Measurements from ENCODE around the gene LRIF1. TPM values are rescaled to one million over a fixed set of nuclear protein-coding genes. Genes with fewer than 3 reads are reported as not detected.

Gene LRIF1
- total and polyA plus RNA-seq, 10 of the 15 experiments (the other 5 are each of a cell fraction or from before 2014, with no cell fraction given) = 9.7 to 20.3 (median 15.8) TPM

DNA sequence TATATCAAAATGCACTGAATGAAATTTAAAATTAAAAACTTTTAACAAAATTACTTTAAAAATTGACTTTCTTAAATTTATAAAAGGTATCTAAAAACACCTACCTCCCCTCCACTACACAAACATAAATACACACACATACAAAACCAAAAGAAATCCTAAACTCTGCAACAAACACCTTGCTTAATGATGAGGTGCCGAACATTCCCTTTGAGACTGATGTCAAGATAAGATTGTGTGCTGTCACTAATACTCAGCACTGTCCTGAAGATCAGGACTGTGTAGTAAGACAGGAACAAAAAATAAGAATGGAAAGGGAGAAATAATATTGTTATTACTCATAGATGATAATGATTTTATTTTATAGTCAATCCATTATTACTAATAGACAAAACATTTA is 45.7 kb downstream of the LRIF1 start (continued):
- TF ChIP-seq ZNF274 (IDR thresholded peaks at IDR 0.05; ENCODE audit: insufficient read depth, insufficient read length) (no peak), BHLHE40 (IDR thresholded peaks at IDR 0.05; ENCODE audit: borderline replicate concordance in 1 of 2, low read depth in 2 of 2, low read length in 1 of 2) (no peak), TARDBP (IDR thresholded peaks at IDR 0.05; ENCODE audit: borderline replicate concordance) (no peak), NR2C2 (IDR thresholded peaks at IDR 0.05; ENCODE audit: borderline replicate concordance, control insufficient read depth, insufficient read length, low read depth) (no peak)
- TF ChIP-seq, protein P1, sequence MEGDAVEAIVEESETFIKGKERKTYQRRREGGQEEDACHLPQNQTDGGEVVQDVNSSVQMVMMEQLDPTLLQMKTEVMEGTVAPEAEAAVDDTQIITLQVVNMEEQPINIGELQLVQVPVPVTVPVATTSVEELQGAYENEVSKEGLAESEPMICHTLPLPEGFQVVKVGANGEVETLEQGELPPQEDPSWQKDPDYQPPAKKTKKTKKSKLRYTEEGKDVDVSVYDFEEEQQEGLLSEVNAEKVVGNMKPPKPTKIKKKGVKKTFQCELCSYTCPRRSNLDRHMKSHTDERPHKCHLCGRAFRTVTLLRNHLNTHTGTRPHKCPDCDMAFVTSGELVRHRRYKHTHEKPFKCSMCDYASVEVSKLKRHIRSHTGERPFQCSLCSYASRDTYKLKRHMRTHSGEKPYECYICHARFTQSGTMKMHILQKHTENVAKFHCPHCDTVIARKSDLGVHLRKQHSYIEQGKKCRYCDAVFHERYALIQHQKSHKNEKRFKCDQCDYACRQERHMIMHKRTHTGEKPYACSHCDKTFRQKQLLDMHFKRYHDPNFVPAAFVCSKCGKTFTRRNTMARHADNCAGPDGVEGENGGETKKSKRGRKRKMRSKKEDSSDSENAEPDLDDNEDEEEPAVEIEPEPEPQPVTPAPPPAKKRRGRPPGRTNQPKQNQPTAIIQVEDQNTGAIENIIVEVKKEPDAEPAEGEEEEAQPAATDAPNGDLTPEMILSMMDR (IDR thresholded peaks at IDR 0.05 in 2 of 3, conservative IDR thresholded peaks at IDR 0.05 in 1 of 3; ENCODE audit: control insufficient read depth in 2 of 3, extremely low read depth in 1 of 3, insufficient read depth in 1 of 3, low read depth in 3 of 3, low read length in 3 of 3) = no peak

DNA sequence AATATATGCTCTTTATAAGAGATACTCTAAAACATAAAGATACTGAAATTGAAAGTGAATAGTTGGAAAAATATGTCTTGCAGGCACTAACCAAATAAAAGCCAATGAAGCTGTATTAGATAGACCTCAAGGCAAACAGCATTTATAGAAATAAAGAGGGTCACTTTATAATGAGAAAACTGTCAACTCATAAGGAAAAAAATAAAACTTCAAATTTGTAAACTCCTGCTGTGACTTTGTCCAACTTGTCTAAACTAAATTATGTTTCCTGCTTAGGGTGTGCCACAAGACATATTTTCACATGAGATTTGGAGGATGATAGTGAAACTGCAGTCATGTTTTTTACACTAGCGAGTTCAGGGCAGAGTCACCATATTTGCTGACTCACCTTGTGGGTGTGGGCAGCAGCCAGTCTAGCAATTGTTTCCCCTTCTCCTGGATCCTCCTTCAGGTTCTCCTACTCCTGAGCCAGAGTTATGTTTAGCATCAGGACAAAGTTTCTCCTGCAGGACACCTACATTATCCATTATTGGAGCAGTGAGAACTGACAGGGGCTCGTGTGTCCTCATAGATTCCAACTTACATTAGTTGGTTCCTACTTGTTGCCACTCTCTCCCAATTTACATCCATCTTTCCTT is 46.9 kb downstream of the LRIF1 start:
- FAIRE-seq (peak; percentile 87), ATAC-seq (peak; percentile 93), DNase-seq (ENCODE audit: low read depth, low spot score) (no peak)
- H3K4me3 ChIP-seq = no peak overlapping the region
- WGBS (ENCODE audit: insufficient coverage, insufficient replicate concordance, low lambda C conversion rate, missing lambda C conversion rate) = 0% methylated on average over 2 of the region's 2 CpGs
- ChIA-PET SMC1A (ENCODE audit: uncharacterized antibody, unreplicated experiment) (interaction anchor here (1.2 to 1.6 kb wide), 2 partner anchors 12 to 44 kb away, joined by 3 to 4 read pairs; no protein-coding TSS in a partner anchor), CTCF (interaction anchor here (1.1 kb wide), 1 partner anchor 76 kb away, joined by 3 read pairs; no protein-coding TSS in a partner anchor), POLR2A (no interaction called here), RAD21 (ENCODE audit: unreplicated experiment) (interaction anchor here (0.6 to 1.1 kb wide), 2 partner anchors 45 to 78 kb away, joined by 3 to 4 read pairs; no protein-coding TSS in a partner anchor)
- peak overlapping the region; percentile 70 for H3K4me2 ChIP-seq (ENCODE audit: control insufficient read depth, insufficient read depth)
- H3K27me3 ChIP-seq (replicated peaks in 1 of 2; ENCODE audit: control insufficient read depth in 2 of 2, insufficient read depth in 2 of 2, low read length in 1 of 2) = no peaks in the 10 kb centered on the region
- no peaks in the 10 kb centered on the region for H3K36me3 ChIP-seq (ENCODE audit: control insufficient read depth in 2 of 2, insufficient read depth in 2 of 2, low read length in 1 of 2)
- H3K79me2 ChIP-seq (ENCODE audit: control insufficient read depth, insufficient read depth, low read length) = no peaks in the 10 kb centered on the region
- intact Hi-C loops (cut with micrococcal nuclease; ENCODE audit: unreplicated experiment) = no loop called here
- BruUV-seq (replicated peaks) = no TSS peak
- in situ Hi-C loops (cut with MboI) = no loop called here
- H2AFZ ChIP-seq (ENCODE audit: control insufficient read depth, low read depth, low read length) = peak overlapping the region; percentile 90
- 0 out of 2 replicates have a peak overlapping the region, but pooled peaks have one; percentile 10 for H3K9ac ChIP-seq (ENCODE audit: control insufficient read depth, insufficient read depth, low read length)
- peaks cover 5% of the 10 kb centered on the region; the same call in 1 of the 2 replicates for H3K4me1 ChIP-seq (ENCODE audit: control insufficient read depth, insufficient read depth, low read length)
- H4K20me1 ChIP-seq (ENCODE audit: control insufficient read depth, insufficient read depth) = no peaks in the 10 kb centered on the region
- H3K27ac ChIP-seq (ENCODE audit: control insufficient read depth, insufficient read depth) = peak overlapping the region; percentile 57; the same call in 1 of the 2 replicates
- peaks cover 2% of the 10 kb centered on the region; the same call in 2 of the 3 replicates for H3K9me3 ChIP-seq (replicated peaks; ENCODE audit: control insufficient read depth, insufficient read depth, low read length)
- no peak for TF ChIP-seq IKZF1 (conservative IDR thresholded peaks at IDR 0.05)
- no peak for TF ChIP-seq EZH2 (IDR thresholded peaks at IDR 0.05; ENCODE audit: borderline replicate concordance, control insufficient read depth, low read depth, low read length)
- TF ChIP-seq, protein P2, sequence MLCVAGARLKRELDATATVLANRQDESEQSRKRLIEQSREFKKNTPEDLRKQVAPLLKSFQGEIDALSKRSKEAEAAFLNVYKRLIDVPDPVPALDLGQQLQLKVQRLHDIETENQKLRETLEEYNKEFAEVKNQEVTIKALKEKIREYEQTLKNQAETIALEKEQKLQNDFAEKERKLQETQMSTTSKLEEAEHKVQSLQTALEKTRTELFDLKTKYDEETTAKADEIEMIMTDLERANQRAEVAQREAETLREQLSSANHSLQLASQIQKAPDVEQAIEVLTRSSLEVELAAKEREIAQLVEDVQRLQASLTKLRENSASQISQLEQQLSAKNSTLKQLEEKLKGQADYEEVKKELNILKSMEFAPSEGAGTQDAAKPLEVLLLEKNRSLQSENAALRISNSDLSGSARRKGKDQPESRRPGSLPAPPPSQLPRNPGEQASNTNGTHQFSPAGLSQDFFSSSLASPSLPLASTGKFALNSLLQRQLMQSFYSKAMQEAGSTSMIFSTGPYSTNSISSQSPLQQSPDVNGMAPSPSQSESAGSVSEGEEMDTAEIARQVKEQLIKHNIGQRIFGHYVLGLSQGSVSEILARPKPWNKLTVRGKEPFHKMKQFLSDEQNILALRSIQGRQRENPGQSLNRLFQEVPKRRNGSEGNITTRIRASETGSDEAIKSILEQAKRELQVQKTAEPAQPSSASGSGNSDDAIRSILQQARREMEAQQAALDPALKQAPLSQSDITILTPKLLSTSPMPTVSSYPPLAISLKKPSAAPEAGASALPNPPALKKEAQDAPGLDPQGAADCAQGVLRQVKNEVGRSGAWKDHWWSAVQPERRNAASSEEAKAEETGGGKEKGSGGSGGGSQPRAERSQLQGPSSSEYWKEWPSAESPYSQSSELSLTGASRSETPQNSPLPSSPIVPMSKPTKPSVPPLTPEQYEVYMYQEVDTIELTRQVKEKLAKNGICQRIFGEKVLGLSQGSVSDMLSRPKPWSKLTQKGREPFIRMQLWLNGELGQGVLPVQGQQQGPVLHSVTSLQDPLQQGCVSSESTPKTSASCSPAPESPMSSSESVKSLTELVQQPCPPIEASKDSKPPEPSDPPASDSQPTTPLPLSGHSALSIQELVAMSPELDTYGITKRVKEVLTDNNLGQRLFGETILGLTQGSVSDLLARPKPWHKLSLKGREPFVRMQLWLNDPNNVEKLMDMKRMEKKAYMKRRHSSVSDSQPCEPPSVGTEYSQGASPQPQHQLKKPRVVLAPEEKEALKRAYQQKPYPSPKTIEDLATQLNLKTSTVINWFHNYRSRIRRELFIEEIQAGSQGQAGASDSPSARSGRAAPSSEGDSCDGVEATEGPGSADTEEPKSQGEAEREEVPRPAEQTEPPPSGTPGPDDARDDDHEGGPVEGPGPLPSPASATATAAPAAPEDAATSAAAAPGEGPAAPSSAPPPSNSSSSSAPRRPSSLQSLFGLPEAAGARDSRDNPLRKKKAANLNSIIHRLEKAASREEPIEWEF (IDR thresholded peaks at IDR 0.05; ENCODE audit: insufficient replicate concordance, low read depth, low read length) = no peak
- TF ChIP-seq, protein P3, sequence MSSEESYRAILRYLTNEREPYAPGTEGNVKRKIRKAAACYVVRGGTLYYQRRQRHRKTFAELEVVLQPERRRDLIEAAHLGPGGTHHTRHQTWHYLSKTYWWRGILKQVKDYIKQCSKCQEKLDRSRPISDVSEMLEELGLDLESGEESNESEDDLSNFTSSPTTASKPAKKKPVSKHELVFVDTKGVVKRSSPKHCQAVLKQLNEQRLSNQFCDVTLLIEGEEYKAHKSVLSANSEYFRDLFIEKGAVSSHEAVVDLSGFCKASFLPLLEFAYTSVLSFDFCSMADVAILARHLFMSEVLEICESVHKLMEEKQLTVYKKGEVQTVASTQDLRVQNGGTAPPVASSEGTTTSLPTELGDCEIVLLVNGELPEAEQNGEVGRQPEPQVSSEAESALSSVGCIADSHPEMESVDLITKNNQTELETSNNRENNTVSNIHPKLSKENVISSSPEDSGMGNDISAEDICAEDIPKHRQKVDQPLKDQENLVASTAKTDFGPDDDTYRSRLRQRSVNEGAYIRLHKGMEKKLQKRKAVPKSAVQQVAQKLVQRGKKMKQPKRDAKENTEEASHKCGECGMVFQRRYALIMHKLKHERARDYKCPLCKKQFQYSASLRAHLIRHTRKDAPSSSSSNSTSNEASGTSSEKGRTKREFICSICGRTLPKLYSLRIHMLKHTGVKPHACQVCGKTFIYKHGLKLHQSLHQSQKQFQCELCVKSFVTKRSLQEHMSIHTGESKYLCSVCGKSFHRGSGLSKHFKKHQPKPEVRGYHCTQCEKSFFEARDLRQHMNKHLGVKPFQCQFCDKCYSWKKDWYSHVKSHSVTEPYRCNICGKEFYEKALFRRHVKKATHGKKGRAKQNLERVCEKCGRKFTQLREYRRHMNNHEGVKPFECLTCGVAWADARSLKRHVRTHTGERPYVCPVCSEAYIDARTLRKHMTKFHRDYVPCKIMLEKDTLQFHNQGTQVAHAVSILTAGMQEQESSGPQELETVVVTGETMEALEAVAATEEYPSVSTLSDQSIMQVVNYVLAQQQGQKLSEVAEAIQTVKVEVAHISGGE (CRISPR knock-in tag; IDR thresholded peaks at IDR 0.05) = no peak

All from GM12878 (cell line).